ENCODE measurements around the gene TSHZ1.

DNA sequence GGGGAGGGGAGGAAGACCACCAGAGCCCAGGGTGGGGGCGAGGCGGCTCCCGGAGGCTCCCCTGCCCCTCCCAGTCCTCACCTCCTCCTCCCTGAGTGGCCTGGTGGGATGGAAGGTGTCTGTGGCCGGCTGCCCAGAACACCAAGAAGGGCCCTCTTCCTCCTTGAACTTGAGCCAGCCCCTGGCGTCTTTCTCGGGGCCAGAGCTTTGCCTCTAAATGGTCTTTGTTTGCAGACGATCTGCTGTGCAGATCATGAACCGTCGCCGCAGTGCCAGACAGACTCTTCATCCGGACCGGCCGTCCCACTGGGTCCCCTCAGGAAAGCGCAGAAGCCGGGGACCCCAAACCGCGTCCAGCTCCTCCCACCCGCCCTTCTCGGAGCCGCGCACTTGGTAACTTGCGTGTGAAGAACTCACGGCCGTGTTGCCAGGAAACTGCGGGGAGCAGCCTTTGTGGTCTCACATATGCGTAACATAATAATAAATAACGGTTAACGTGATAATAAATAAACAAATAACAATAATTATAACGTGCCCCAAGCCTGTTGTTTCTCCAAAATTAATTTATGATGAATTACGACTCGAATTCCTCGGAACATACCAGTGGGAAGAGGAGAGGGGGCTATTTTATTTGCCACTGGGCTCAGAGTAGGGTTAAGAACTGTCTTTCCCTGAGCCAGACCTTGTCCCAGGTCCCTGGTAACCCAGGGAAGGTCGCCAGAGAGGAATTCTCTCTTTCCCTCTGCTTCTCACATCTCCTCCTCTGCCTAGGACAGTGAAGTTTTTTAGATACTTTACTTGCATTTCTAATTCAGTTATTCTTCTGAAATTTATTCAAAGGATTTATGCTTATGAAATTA, 42.6 kb upstream of the TSHZ1 start:
- TF ChIP-seq, protein P1, sequence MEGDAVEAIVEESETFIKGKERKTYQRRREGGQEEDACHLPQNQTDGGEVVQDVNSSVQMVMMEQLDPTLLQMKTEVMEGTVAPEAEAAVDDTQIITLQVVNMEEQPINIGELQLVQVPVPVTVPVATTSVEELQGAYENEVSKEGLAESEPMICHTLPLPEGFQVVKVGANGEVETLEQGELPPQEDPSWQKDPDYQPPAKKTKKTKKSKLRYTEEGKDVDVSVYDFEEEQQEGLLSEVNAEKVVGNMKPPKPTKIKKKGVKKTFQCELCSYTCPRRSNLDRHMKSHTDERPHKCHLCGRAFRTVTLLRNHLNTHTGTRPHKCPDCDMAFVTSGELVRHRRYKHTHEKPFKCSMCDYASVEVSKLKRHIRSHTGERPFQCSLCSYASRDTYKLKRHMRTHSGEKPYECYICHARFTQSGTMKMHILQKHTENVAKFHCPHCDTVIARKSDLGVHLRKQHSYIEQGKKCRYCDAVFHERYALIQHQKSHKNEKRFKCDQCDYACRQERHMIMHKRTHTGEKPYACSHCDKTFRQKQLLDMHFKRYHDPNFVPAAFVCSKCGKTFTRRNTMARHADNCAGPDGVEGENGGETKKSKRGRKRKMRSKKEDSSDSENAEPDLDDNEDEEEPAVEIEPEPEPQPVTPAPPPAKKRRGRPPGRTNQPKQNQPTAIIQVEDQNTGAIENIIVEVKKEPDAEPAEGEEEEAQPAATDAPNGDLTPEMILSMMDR (IDR thresholded peaks at IDR 0.05; ENCODE audit: control extremely low read depth in 1 of 3, insufficient read depth in 1 of 3, low read depth in 1 of 3, low read length in 3 of 3) = no peak
- TF ChIP-seq BACH1 (IDR thresholded peaks at IDR 0.05; ENCODE audit: low read length) (no peak), ZNF274 (IDR thresholded peaks at IDR 0.05; ENCODE audit: borderline replicate concordance, extremely low read depth, low read length) (no peak), EZH2 (IDR thresholded peaks at IDR 0.05; ENCODE audit: low read depth, low read length, severe bottlenecking) (no peak), EP300 (IDR thresholded peaks at IDR 0.05; ENCODE audit: borderline replicate concordance in 1 of 2, low read depth in 2 of 2, low read length in 2 of 2) (no peak), YY1 (IDR thresholded peaks at IDR 0.05; ENCODE audit: low read depth, low read length) (no peak), JUN (IDR thresholded peaks at IDR 0.05; ENCODE audit: low read depth, low read length) (no peak), RFX5 (IDR thresholded peaks at IDR 0.05; ENCODE audit: borderline replicate concordance, low read depth, low read length) (no peak)
- TF ChIP-seq, protein P2, sequence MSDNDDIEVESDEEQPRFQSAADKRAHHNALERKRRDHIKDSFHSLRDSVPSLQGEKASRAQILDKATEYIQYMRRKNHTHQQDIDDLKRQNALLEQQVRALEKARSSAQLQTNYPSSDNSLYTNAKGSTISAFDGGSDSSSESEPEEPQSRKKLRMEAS (IDR thresholded peaks at IDR 0.05) = no peak
